ENCODE measurements around the gene QRICH1. TPM values are rescaled to one million over a fixed set of nuclear protein-coding genes. Genes with fewer than 3 reads are reported as not detected.

QRICH1 gene
- total RNA-seq, 1 experiment from 2014 or later = 96.1 TPM

DNA sequence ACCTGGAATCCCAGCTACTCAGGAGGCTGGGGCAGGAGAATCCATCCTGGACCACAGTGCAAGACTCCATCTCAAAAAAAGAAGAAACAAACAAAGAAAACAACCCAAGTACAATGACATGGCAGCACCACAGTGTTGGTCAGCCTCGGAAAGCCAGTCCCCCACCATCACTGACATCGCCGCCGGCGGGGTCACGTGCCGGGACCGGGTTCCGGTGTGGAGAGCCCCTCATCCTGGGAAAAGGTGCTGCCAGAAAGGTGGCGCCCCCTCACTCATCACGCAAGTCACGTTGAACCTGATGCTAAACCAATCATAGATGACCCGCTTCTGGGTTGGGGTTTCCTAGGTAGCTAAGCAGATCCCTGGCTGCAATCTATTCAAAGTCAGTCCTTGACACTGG, 17.8 kb downstream of the QRICH1 start:
- POLR2A ChIA-PET = interaction anchor here (0.8 kb wide), 1 partner anchor 10 kb away, joined by 3 read pairs; no protein-coding TSS in a partner anchor
- DNase-seq (ENCODE audit: unreplicated experiment) = no peak
- TF ChIP-seq, protein P1, sequence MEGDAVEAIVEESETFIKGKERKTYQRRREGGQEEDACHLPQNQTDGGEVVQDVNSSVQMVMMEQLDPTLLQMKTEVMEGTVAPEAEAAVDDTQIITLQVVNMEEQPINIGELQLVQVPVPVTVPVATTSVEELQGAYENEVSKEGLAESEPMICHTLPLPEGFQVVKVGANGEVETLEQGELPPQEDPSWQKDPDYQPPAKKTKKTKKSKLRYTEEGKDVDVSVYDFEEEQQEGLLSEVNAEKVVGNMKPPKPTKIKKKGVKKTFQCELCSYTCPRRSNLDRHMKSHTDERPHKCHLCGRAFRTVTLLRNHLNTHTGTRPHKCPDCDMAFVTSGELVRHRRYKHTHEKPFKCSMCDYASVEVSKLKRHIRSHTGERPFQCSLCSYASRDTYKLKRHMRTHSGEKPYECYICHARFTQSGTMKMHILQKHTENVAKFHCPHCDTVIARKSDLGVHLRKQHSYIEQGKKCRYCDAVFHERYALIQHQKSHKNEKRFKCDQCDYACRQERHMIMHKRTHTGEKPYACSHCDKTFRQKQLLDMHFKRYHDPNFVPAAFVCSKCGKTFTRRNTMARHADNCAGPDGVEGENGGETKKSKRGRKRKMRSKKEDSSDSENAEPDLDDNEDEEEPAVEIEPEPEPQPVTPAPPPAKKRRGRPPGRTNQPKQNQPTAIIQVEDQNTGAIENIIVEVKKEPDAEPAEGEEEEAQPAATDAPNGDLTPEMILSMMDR (IDR thresholded peaks at IDR 0.05; ENCODE audit: unreplicated experiment) = no peak
- BruUV-seq (replicated peaks) = no TSS peak
- Mint-ChIP-seq H3K4me3 (ENCODE audit: unreplicated experiment) (no peak overlapping the region), H3K36me3 (ENCODE audit: insufficient read depth, unreplicated experiment) (peaks cover 85% of the 10 kb centered on the region), H3K27me3 (ENCODE audit: insufficient read depth, unreplicated experiment) (no peaks in the 10 kb centered on the region), H3K4me1 (ENCODE audit: insufficient read depth, unreplicated experiment) (no peaks in the 10 kb centered on the region), H3K27ac (ENCODE audit: low read depth, unreplicated experiment) (no peak overlapping the region), H3K9me3 (ENCODE audit: unreplicated experiment) (no peaks in the 10 kb centered on the region)
- intact Hi-C loops (cut with micrococcal nuclease) = no loop called here
- CTCF ChIA-PET = no interaction called here

DNA sequence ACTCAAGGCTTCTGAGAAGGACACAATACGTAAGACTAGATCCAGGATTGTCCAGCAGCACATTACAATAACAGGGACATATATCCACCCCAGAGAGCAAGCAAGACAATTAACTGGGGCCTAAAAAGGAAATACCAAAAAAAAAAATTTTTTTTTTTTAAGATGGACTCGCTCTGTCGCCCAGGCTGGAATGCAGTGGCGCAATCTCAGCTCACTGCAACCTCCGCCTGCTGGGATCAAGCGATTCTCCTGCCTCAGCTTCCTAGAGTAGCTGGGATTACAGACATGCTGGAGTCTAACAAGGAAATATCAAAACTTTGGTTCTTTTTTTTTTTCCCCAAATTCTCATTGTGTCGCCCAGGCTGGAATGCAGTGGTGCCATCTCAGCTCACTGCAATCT, 35.9 kb downstream of the QRICH1 start:
- Mint-ChIP-seq H3K27ac (ENCODE audit: low read depth, unreplicated experiment) (no peak overlapping the region), H3K36me3 (ENCODE audit: insufficient read depth, unreplicated experiment) (peaks cover 84% of the 10 kb centered on the region), H3K27me3 (ENCODE audit: insufficient read depth, unreplicated experiment) (no peaks in the 10 kb centered on the region), H3K4me1 (ENCODE audit: insufficient read depth, unreplicated experiment) (peaks cover 5% of the 10 kb centered on the region), H3K9me3 (ENCODE audit: unreplicated experiment) (no peaks in the 10 kb centered on the region), H3K4me3 (ENCODE audit: unreplicated experiment) (no peak overlapping the region)
- CTCF ChIA-PET = interaction anchor here (0.6 to 1.0 kb wide), 3 partner anchors 9 to 83 kb away, joined by 3 to 4 read pairs (median 4); no protein-coding TSS in a partner anchor
- no TSS peak for BruUV-seq (replicated peaks)
- POLR2A ChIA-PET = interaction anchor here (0.6 kb wide), 1 partner anchor 73 kb away, joined by 3 read pairs; no protein-coding TSS in a partner anchor
- TF ChIP-seq, protein P1 (IDR thresholded peaks at IDR 0.05; ENCODE audit: unreplicated experiment) = no peak
- no peak for DNase-seq (ENCODE audit: unreplicated experiment)
- intact Hi-C loops (cut with micrococcal nuclease) = no loop called here

DNA sequence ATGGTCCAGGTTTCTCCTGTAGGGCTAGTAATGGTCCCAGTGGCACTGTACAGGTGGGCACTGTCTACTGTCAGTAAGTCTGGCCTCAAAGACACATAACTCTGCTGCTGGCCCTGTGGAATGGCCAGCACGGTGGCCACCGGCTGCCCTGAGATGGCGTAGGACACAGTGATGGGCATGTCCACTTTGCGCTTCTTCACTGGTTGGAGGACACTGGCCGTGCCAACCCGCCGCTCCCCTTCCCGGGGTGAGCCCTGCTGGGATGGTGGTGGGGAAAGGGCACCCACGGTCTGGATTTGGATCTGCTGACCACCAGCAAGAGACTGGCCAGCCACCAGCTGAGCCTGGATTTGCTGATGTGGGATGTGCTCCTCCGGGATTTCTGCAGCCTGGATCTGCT, 36.6 kb downstream of the QRICH1 start:
- Mint-ChIP-seq H3K9me3 (ENCODE audit: unreplicated experiment) (no peaks in the 10 kb centered on the region), H3K27ac (ENCODE audit: low read depth, unreplicated experiment) (no peak overlapping the region), H3K27me3 (ENCODE audit: insufficient read depth, unreplicated experiment) (no peaks in the 10 kb centered on the region), H3K4me3 (ENCODE audit: unreplicated experiment) (no peak overlapping the region), H3K4me1 (ENCODE audit: insufficient read depth, unreplicated experiment) (peaks cover 5% of the 10 kb centered on the region), H3K36me3 (ENCODE audit: insufficient read depth, unreplicated experiment) (peaks cover 85% of the 10 kb centered on the region)
- POLR2A ChIA-PET = interaction anchor here (1.0 kb wide), 1 partner anchor 26 kb away, joined by 4 read pairs; no protein-coding TSS in a partner anchor
- CTCF ChIA-PET = no interaction called here
- no peak for DNase-seq (ENCODE audit: unreplicated experiment)
- no TSS peak for BruUV-seq (replicated peaks)
- TF ChIP-seq, protein P1 (IDR thresholded peaks at IDR 0.05; ENCODE audit: unreplicated experiment) = no peak
- intact Hi-C loops (cut with micrococcal nuclease) = no loop called here

DNA sequence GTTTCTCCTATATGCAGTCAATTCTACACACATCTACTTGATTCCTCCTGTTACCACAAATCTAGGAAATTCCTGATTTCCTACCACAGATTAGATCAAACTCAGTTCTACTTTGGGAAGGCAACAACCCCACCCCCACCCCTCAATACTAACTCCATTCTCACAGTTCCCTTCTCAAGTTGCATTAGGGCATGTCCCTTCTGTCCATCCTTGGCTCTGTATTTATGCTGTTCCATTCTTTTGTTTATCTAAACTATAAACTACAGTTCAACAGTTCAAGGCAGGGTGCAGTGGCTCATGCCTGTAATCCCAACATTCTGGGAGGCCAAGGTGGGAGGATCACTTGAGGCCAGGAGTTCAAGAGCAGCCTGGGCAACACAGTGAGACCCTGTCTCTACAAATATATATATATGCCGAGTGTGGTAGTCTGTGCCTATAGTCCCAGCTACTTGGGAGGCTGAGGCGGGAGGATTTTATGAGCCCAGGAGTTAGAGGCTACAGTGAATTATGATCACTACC, 39.5 kb downstream of the QRICH1 start:
- ChIA-PET CTCF (no interaction called here), POLR2A (no interaction called here)
- H3K27me3 Mint-ChIP-seq (ENCODE audit: insufficient read depth, unreplicated experiment) = no peaks in the 10 kb centered on the region
- DNase-seq (ENCODE audit: unreplicated experiment) = no peak
- no peak overlapping the region for H3K4me3 Mint-ChIP-seq (ENCODE audit: unreplicated experiment)
- H3K9me3 Mint-ChIP-seq (ENCODE audit: unreplicated experiment) = no peaks in the 10 kb centered on the region
- intact Hi-C loops (cut with micrococcal nuclease) = no loop called here
- no TSS peak for BruUV-seq (replicated peaks)
- TF ChIP-seq, protein P1 (IDR thresholded peaks at IDR 0.05; ENCODE audit: unreplicated experiment) = no peak
- H3K4me1 Mint-ChIP-seq (ENCODE audit: insufficient read depth, unreplicated experiment) = peaks cover 14% of the 10 kb centered on the region
- H3K27ac Mint-ChIP-seq (ENCODE audit: low read depth, unreplicated experiment) = no peak overlapping the region
- peaks cover 80% of the 10 kb centered on the region for H3K36me3 Mint-ChIP-seq (ENCODE audit: insufficient read depth, unreplicated experiment)

All from MCF 10A (cell line).